Panc1 (cell line): Measurements from ENCODE around the gene CELA2B. TPM values are rescaled to one million over a fixed set of nuclear protein-coding genes. Genes with fewer than 3 reads are reported as not detected.
A peak's percentile ranks its signal among the peaks of the same experiment; 100 is the strongest.

Experiments used
- ATAC-seq: fragments of 200-7000 bp; cut with Tn5 transposase; 2 replicates; pipeline ENCODE4 v1.9.1; 2020; ENCODE audit warnings: mild to moderate bottlenecking, moderate library complexity
- BruUV-seq: library from RNA; stranded (reverse); fragments of 400-500 nt; replicated peaks from 2 replicates; lab custom pipeline; 2021; lab: Mats Ljungman, UMichigan
- CTCF ChIA-PET: fragments of 300-600 bp; sonication (Branson Sonifier 250); formaldehyde crosslinking; loops from one replicate; lab custom pipeline; 2022; ENCODE audit warnings: antibody characterized with exemption; lab: Charles Lee
- POLR2A ChIA-PET: fragments of 300-600 bp; sonication (Branson Sonifier 250); formaldehyde crosslinking; loops from one replicate; lab custom pipeline; 2022; ENCODE audit warnings: antibody characterized with exemption; lab: Charles Lee
- DNase-seq: peaks from one replicate; pipeline ENCODE4 v3.0.0-alpha.2; 2010; ENCODE audit warnings: low read depth, low spot score
- H3K27ac ChIP-seq: 2 replicates; pipeline ENCODE4 v1.5.1; 2011; ENCODE audit warnings: mild to moderate bottlenecking, low read length, inconsistent platforms
- H3K27me3 ChIP-seq: fragments of 200-500 bp; sonication (Bioruptor generic); 2 replicates; pipeline ENCODE4 v1.6.0; 2014; ENCODE audit warnings: low read length, inconsistent platforms; ENCODE audit not compliant: control insufficient read depth, insufficient read depth
- H3K36me3 ChIP-seq: fragments of 200-500 bp; sonication (Bioruptor generic); 2 replicates; pipeline ENCODE4 v1.5.1; 2014; ENCODE audit warnings: inconsistent platforms, mild to moderate bottlenecking, low read length, moderate library complexity; ENCODE audit not compliant: control insufficient read depth, insufficient read depth
- H3K4me1 ChIP-seq: 2 replicates; pipeline ENCODE4 v1.5.1; 2011; ENCODE audit warnings: inconsistent platforms, mild to moderate bottlenecking, low read length, moderate library complexity; ENCODE audit not compliant: control insufficient read depth, insufficient read depth
- H3K4me3 ChIP-seq, 2 experiments: 2 replicates each; pipeline ENCODE4 v1.5.1; 2011 to 2012; ENCODE audit warnings: low read depth in 2 of 2, low read length in 2 of 2, mild to moderate bottlenecking in 2 of 2, inconsistent platforms in 1 of 2, moderate library complexity in 1 of 2
- H3K9me3 ChIP-seq: fragments of 200-500 bp; sonication (Bioruptor generic); 2 replicates; pipeline ENCODE4 v1.5.1; 2014; ENCODE audit warnings: low read depth, mild to moderate bottlenecking, inconsistent platforms, low read length, moderate library complexity; ENCODE audit not compliant: control insufficient read depth, insufficient read depth
- POLR2AphosphoS5 ChIP-seq: IDR thresholded peaks from 2 replicates; pipeline ENCODE4 v1.6.1; 2012; ENCODE audit warnings: mild to moderate bottlenecking, low read depth, low read length, moderate library complexity
- SIN3A ChIP-seq: IDR thresholded peaks from 2 replicates; pipeline ENCODE4 v1.6.1; 2012; ENCODE audit warnings: low read depth, mild to moderate bottlenecking, low read length, moderate library complexity, borderline replicate concordance; ENCODE audit not compliant: insufficient read depth
- TCF7L2 ChIP-seq: IDR thresholded peaks from 2 replicates; pipeline ENCODE4 v1.6.1; 2011; ENCODE audit warnings: mild to moderate bottlenecking, low read depth, low read length, inconsistent platforms
- in situ Hi-C: cut with HindIII; loops from 2 replicates; pipeline ENCODE4 v1.10.0; 2016; ENCODE audit warnings: low sequenced_read_pairs, low pct_unique_long_range_greater_than_20kb
- intact Hi-C: fragments of 100-400 bp; cut with micrococcal nuclease; formaldehyde crosslinking; loops from one replicate; pipeline ENCODE4 v1.10.0; 2022; ENCODE audit not compliant: unreplicated experiment
- total RNA-seq: library from RNA; stranded (reverse); gene quantifications from one replicate; pipeline ENCODE4 v1.2.1, GENCODE V29; 2021; ENCODE audit not compliant: unreplicated experiment
- TF ChIP-seq, protein P1 (sequence below), 2 experiments: IDR thresholded peaks; 2 replicates each; pipeline ENCODE4 v1.6.1; 2011 to 2012; ENCODE audit warnings: low read depth in 2 of 2, control low read depth in 1 of 2, low read length in 1 of 2, mild to moderate bottlenecking in 1 of 2, moderate library complexity in 1 of 2; ENCODE audit not compliant: insufficient read depth in 1 of 2
- TF ChIP-seq, protein P2 (sequence below): fragments of 450-650 bp; IDR thresholded peaks from 2 replicates; pipeline ENCODE4 v1.5.1; 2017; ENCODE audit warnings: mild to moderate bottlenecking

Gene CELA2B
- total RNA-seq, 1 experiment from 2014 or later = not detected

DNA sequence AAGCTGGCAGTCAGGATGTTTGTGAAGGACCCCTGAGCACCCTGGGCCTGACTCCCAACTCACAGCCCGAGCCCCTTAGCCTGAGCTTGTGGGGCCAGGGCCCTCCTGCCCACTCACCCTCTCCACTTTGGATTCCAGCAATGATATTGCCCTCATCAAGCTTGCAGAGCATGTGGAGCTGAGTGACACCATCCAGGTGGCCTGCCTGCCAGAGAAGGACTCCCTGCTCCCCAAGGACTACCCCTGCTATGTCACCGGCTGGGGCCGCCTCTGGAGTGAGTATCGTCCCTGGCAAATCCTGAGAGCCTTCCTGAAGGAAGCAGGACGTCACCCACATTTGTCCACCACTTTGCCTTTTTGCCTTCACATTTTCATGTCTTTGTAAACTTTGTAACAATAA lies 32.6 kb upstream of the CELA2B start:
- ATAC-seq (no peak), DNase-seq (no peak)
- TF ChIP-seq, protein P1, sequence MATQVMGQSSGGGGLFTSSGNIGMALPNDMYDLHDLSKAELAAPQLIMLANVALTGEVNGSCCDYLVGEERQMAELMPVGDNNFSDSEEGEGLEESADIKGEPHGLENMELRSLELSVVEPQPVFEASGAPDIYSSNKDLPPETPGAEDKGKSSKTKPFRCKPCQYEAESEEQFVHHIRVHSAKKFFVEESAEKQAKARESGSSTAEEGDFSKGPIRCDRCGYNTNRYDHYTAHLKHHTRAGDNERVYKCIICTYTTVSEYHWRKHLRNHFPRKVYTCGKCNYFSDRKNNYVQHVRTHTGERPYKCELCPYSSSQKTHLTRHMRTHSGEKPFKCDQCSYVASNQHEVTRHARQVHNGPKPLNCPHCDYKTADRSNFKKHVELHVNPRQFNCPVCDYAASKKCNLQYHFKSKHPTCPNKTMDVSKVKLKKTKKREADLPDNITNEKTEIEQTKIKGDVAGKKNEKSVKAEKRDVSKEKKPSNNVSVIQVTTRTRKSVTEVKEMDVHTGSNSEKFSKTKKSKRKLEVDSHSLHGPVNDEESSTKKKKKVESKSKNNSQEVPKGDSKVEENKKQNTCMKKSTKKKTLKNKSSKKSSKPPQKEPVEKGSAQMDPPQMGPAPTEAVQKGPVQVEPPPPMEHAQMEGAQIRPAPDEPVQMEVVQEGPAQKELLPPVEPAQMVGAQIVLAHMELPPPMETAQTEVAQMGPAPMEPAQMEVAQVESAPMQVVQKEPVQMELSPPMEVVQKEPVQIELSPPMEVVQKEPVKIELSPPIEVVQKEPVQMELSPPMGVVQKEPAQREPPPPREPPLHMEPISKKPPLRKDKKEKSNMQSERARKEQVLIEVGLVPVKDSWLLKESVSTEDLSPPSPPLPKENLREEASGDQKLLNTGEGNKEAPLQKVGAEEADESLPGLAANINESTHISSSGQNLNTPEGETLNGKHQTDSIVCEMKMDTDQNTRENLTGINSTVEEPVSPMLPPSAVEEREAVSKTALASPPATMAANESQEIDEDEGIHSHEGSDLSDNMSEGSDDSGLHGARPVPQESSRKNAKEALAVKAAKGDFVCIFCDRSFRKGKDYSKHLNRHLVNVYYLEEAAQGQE (IDR thresholded peaks at IDR 0.05; ENCODE audit: insufficient read depth in 1 of 2, low read depth in 2 of 2, low read length in 1 of 2) = no peak
- no peak for TF ChIP-seq POLR2AphosphoS5
- TF ChIP-seq SIN3A = no peak
- TF ChIP-seq TCF7L2 = no peak
- BruUV-seq = no TSS peak
- H3K36me3 ChIP-seq = no peaks in the 10 kb centered on the region
- H3K27ac ChIP-seq = no peak overlapping the region
- CTCF ChIA-PET = interaction anchor here (0.7 kb wide), 1 partner anchor 226 kb away, joined by 5 read pairs; no protein-coding TSS in a partner anchor
- no peaks in the 10 kb centered on the region for H3K27me3 ChIP-seq
- H3K4me3 ChIP-seq = no peak overlapping the region
- H3K4me1 ChIP-seq = no peaks in the 10 kb centered on the region
- intact Hi-C loops = no loop called here
- in situ Hi-C loops = no loop called here
- no peaks in the 10 kb centered on the region for H3K9me3 ChIP-seq
- POLR2A ChIA-PET = interaction anchor here (0.6 kb wide), 1 partner anchor 194 kb away, joined by 5 read pairs; no protein-coding TSS in a partner anchor

DNA sequence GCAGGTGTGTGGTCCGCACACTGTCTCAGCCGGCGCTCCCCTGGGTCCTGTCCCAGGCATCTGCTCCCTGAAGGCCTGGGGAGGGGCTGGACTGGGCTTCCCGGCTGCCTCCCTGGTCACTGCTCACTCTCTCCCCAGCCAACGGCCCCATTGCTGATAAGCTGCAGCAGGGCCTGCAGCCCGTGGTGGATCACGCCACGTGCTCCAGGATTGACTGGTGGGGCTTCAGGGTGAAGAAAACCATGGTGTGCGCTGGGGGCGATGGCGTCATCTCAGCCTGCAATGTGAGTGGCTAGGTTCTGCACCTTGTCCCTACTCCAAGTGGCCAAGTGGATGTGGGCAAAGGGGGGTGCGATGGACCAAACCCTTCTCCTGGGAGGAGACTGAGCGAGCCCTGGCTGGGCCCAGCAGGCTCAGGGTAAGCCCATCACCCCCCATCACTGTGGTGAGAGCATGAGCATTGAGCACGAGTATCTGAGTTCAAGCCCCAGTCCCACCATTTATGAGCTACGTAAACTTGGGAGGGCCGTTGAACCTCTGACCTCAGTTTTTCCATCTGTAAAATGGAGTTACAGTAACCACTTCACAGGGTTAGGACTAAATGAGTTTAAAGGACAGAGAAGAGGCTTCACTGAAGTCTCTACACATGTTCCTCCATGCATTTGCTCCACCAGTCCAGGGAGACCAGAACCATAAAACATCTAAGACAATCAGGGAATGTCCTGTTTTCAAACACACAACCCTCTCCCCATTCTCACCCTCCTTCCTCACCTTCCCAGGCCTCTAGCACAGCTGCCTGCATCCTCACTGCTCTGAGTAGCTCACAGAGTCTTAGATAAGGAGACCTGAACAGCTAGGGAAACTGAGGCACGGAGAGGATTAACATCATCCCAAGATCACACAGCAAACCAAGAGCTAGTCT lies 31.2 kb upstream of the CELA2B start:
- BruUV-seq = no TSS peak
- in situ Hi-C loops (no loop called here), intact Hi-C loops (no loop called here)
- Histone ChIP-seq H3K36me3 (no peaks in the 10 kb centered on the region), H3K27me3 (no peaks in the 10 kb centered on the region), H3K4me3 (no peak overlapping the region), H3K9me3 (no peaks in the 10 kb centered on the region), H3K4me1 (no peaks in the 10 kb centered on the region), H3K27ac (no peak overlapping the region)
- DNase-seq (no peak), ATAC-seq (0 out of 2 replicates have a peak, but pooled peaks have one; percentile 43)
- TF ChIP-seq TCF7L2 = no peak
- TF ChIP-seq, protein P1 (IDR thresholded peaks at IDR 0.05; ENCODE audit: insufficient read depth in 1 of 2, low read depth in 2 of 2, low read length in 1 of 2) = no peak
- TF ChIP-seq SIN3A = no peak
- TF ChIP-seq POLR2AphosphoS5 = no peak
- TF ChIP-seq, protein P2, sequence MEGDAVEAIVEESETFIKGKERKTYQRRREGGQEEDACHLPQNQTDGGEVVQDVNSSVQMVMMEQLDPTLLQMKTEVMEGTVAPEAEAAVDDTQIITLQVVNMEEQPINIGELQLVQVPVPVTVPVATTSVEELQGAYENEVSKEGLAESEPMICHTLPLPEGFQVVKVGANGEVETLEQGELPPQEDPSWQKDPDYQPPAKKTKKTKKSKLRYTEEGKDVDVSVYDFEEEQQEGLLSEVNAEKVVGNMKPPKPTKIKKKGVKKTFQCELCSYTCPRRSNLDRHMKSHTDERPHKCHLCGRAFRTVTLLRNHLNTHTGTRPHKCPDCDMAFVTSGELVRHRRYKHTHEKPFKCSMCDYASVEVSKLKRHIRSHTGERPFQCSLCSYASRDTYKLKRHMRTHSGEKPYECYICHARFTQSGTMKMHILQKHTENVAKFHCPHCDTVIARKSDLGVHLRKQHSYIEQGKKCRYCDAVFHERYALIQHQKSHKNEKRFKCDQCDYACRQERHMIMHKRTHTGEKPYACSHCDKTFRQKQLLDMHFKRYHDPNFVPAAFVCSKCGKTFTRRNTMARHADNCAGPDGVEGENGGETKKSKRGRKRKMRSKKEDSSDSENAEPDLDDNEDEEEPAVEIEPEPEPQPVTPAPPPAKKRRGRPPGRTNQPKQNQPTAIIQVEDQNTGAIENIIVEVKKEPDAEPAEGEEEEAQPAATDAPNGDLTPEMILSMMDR = no peak
- ChIA-PET CTCF (no interaction called here), POLR2A (no interaction called here)
